COLO668 (cell line): ENCODE results near the gene BMAL1.

Source experiments
- DNase-seq: peaks from one replicate; lab custom pipeline; 2025; ENCODE audit not compliant: unreplicated experiment; lab: John Stamatoyannopoulos, UW

The BMAL1 gene

DNA sequence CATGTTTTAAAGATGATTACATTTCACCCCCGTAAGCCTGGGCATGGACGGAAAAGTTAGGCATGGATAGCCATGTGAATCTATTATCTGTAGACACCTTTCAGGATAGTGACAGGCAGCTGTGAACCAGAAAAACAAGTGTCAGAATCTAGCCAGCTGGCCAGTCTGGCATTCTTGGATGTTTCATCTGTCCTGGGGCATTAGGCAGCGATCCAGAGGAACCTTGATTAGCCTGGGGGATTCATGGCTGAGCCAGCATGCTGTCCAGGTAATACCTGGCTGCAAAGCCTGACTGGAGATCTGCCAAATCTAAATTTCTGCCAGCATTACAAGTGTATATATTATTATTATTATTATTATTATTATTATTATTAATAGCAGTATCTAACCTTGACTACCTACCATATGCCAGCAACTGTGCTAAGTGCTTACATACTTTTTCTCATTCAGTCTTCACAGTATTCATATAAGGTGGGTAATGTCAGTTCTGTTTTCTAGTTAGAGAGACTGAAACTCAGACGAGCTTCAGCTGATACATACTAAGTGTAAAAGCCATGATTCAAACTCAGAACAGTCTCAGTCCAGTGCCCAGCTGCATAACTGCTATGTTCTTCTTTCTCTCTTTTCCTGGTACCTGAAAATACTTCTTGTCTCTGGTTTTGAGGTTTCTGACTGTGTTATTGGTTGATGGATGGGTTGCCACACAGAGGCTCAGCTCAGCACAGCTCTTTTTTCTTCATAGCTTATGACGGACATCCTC lies 12.8 kb downstream of the BMAL1 start:
- DNase-seq = no peak

DNA sequence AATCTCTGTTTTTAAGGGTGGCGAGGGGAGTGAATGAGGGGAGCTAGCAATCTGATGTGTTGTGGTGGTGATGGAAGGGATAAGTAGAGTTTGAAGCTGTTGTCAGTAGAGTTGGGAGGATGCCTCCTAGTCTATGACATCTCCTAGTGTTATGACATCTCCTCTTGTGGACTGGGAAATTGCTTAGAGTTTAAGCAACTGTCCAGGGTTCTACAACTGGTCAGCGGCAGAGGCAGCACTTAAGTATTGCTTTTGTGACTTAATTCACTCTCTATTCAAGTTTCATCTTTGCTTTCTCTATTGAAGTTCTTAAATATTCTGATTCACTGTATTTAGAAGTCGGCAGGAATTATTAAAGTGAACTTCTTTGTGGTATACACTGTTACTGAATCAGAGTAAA lies 13.8 kb downstream of the BMAL1 start:
- no peak for DNase-seq

DNA sequence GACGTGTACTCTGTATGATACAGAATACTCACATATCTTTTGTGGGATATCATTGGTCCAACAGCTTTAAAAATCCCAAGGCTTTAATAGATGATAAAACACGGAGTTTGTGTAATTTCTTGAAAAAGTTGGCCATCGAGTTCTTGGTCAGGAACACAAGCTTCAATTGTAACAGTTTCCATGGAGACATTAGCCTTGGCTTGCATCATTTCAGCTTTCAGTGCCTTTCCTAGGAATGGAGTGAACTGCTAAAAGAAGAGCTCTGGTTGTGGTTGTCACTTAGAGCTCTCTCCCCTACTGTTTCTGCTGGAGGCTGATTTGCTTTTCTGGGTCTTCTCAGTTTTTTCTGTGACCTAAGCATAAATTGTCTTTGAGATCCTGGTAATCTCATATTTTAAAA lies 14.2 kb downstream of the BMAL1 start:
- DNase-seq = no peak

DNA sequence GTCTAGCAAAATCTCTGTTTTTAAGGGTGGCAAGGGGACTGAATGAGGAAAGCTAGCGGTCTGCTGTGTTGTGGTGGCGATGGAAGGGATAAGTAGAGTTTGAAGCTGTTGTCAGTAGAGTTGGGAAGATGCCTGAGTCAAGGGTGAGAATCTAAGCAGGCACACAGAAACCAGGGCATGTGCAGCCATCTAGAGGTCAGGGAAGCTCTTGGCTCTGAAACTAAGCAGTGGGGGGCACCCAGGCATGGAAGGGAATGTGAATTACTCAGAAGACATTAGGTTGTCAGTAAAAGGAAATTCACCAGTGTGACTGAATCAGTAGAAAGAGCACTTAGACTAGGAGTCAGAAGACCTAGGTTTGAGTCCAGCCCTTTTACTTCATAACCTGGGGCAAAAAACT lies 15.4 kb downstream of the BMAL1 start:
- no peak for DNase-seq

DNA sequence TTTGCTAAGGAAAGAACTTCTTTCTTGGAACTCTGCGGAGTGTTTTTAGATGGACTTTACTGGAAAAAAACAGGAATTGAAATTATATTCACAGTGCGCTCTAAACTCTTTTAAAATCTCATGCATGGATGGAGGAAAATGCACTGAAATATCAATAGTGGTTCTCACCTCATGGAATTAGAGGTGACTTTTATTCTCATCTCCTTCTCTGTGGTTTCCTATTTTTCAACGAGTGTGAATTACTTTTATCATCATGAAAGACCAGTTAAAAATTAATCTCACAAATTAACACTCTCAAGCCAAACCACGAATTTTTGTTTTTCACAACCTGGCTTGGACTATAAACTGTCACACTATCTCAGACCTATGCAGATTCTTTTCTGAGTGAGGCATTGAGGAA lies 16.6 kb downstream of the BMAL1 start:
- no peak for DNase-seq

DNA sequence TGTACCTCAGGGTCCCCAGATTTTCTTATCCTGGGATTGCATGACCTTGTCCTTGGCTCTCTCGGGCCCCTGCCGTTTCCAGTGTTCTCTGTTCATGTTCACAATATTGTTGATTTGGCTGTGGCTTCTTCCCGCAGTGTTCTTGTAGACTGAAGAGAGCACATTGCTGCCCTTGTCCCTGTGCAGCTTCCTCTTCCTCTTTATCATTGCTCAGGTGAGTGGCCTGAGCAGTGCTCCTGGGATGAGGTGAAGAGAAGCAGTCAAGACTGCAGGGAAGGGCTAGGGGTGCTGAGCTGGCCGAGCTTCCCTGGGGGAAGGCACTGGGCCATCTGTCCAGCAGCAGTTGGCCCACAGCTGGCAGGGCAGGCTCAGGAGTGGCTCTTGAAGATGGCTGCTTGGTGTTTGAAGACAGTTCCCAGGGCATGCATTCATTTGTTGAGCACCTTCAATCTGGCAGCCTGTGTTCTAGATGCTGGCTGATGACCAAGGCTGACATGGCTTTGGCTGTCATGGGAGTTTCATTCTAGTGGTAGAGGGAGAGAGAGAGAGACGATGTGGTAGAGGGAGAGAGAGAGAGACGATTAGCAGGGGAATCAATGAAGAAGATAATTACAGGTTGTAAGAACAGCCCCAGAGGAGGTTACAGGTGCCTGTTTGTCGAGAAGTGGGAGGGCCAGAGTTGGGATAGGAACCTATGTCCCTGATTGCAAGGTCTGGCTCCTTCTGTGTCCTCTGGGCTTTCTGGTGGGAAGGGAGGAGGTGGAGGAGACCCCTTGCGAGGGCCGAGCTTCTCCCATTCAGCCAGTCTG lies 17.4 kb downstream of the BMAL1 start:
- no peak for DNase-seq

DNA sequence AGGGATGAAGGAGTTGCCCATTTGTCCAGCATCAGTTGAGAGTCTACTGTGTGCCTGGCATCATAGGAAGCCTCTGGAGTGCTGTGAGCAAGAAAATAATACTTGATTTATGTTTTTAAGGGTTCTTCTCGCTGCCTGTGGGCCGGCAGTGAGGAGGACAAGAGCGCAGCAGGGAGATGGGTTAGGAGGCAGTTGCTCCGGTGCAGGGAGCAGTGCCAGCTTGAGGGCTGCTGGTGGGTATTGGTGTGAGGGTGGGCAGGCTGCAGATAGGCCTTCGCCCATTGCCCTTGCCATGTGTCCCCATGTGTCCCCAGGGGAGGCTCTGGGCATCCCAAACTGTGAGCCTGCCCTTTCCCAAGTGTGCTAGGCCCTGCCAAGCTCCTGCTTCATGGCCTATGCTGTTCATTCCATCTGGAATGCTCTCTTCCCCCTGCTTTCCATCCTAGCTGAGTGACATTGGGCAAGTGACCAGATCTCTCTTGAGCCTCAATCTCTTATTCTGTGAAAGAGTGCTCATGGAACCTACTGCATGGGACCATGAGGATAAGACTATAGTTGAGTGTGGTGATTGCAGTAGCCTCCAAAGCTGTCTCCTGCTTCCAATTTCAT lies 19.8 kb downstream of the BMAL1 start:
- DNase-seq = no peak

DNA sequence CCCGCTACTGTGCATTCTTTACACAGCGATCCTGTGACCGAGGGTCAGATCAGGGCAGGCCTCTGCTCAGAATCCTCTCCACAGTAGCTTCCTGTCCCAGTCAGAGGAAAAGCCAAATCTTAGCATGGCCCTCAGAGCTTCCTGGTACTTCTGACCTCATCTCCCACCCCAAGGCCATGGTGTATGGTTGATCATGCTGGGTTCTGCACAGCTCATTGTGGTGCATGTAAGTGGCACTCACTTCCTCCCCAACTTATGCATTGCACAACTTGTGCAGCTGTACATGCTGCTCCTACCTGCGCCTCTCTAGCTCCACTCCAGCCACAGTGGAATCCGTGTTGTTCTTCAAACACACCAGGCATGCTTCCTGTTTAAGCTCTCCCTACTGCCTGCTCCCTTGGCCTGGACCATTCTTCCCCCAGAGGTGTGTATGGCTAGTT lies 20.3 kb downstream of the BMAL1 start:
- DNase-seq = peak; percentile 35

DNA sequence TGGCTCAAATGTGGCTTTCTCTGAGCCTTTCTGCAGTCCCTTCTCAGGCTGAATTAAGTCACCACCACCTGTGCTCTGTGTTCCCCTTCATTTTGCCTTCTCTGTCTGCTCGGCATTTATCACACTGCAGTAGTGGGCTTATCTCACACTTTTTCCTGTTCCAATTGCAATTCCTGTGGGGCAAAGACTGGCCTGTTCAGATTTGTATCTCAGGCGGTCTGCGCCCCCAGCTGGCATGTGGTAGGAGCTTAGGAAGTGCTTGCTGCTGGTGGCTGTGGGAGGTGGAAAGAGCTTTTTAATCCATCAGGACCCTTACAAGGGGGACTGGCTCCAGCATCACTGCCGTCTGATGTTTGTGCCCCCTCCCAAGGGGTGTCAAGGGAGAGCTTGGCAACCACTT lies 21.2 kb downstream of the BMAL1 start:
- no peak for DNase-seq

DNA sequence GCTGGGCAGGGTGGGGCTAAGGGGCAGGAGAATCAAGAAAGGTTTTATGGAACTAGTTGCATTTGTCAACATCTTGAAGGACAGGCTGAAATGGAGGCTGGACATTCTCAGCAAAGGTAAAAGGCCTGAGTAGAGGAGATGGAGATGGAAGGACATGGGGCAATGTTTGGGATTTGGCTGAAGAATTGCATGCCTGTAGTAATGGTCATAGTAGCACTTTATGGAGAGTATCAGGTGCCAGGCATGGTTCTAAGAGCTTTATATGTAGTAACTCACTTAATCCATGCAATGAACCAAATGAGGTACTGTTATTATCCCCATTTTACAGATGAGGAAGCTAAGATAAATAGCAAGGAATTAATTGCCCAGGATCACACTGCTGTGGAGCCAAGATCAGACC lies 23.9 kb downstream of the BMAL1 start:
- no peak for DNase-seq

DNA sequence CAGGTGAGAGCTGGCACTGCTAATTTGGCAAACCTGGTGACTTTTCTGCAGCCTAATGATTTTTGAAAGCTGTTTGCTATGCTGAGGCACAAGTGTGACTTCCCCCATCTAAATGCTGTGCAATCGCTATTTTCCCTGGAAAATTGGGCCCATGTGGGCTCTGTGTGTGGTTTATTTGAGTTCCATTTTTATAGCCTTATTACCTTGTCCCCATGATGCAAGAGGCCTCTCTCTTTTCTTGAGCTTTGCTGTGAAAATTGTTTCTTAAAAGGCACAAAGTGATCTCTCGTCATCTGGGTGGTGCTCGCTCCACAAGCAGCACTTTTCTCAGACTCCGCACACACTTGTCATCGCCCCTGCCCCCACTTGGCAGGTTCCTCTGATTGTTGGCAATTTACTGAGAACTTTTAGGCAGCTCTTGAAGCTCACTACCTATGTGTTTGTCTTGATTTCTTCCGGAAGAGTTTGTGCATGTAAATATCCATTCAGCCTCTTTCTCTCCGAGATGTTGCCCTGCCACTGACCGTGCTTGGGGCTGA lies 24.9 kb downstream of the BMAL1 start:
- no peak for DNase-seq

DNA sequence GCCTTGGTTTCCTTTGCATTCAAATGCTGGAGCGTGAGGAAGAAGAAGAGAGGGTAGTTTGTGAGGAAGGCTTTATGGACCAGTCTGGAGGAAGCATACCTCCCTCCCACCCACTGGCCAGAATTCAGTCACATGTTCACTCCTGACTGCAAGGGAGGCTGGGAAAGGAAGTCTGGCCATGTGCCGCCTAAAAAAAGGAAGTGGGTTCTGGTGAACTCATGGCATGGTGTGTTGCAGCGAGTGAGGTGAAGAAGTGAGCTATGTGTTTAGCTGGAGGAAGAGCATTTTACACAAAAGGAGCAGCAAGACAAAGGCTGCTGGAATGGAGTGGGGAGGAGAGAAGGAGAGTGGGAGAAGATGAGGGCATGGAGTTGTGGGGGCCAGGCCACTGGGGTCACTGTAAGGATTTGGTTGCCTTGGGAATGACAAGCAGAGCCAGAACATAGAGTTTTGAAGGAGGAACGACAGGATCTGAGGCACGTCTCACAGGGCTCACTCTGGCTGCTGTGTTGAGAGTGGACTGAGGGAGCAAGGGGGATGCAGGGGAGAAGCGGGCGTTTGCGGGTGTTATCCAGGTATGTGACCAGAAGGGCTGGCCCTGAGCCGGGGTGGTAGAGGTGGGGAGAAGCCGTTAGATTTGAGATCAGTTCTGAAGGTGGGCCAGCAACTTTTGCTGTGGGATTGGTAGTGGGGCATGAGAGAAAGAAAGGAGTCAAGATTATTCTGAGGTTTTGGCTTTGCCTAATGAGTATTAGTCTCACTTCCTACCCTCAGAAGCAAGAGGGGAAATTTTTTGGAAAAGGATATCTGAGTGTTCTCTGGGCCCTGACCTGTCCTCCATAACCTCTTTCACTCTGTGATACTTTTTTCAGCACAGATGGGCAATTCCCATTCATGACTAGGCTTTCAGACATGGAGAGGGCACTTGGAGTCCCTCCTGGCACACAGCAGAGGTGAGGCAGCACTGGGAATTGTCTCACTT lies 26.4 kb downstream of the BMAL1 start:
- no peak for DNase-seq

DNA sequence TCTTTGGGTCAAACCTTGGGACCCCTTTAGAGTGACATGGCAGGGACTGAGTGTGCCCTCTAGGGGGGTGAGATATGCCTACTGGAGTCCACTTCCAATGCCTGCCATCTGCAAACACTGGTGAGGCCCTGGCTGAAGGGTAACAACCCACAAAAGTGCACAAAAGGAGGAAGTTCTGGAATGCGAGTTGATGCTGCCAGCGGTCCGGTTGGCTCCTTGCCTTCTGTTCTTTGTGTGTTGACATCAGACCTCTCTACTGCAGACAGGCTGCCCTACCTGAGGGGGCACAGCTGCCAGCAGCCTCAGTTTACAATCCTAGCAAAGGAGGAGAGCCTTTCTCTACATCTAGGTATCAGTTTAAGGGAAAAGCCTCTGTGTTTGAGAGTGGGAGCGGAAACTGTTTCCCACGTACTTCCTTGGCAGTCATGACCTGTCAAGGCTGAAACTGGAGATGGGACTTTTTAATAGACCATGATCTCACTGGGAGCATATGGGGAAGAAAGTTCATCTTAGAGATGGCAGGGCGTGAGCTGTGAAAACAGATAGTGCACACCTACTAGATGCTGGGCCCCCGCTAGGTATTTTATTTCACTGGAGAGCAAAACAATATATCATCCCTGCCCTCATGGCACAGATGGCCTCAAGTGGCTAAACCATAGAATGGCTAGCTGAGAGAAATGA lies 27.2 kb downstream of the BMAL1 start:
- no peak for DNase-seq

DNA sequence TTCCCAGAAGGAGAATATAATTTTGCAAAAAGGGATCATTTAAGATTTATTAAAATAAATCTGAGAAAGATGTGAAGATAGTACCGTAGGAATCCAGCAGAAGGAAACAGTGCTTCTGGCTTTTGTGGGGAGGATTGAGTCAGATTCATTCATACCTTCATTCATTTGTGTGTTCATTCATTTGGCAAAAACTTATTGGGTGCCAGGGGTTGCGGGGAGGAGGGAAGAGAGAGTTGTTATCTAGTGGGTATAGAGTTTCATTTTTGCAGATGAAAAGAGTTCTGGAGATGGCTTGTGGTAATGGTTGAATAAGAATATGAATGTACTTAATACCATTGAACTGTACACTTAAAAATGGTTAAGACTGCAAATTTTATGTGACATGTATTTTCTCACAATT lies 31.1 kb downstream of the BMAL1 start:
- DNase-seq = no peak

DNA sequence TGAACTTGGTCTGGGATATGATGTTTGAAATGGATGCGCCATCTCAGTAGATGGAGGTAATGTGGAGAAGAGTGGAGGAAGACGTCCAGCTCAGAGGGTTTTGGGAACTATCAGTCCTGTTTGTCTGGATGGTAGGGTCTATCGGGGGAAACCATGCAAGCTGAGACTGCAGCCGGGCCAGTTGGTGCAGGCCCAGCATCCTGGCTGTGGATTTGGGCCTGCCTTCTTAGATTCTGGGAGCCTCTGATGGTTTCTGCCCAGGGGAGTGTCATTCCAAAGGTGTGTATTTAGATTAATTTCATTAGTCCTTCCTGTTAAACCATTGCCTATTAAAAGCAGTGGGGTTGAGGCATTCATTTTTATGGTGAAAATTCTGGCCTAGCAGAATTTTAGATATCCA lies 31.6 kb downstream of the BMAL1 start:
- DNase-seq = no peak

DNA sequence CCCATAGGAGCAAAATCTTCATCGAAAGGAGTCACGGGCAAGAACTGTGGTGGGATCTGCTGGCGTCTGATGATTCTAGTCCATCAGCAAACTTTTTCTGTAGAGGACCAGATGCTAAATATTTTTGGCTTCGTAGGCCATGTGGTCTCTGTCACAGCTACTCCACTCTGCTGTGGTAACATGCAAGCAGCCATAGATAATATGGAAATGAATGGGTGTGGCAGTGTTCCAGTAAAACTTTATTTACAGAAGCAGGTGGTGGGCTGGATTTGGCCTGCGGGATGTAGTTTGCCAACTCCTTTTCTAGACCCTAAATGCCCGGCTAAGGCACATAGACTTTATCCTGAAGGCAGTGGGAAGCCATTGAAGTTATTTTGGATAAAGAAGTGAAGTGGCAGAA lies 32.9 kb downstream of the BMAL1 start:
- no peak for DNase-seq

DNA sequence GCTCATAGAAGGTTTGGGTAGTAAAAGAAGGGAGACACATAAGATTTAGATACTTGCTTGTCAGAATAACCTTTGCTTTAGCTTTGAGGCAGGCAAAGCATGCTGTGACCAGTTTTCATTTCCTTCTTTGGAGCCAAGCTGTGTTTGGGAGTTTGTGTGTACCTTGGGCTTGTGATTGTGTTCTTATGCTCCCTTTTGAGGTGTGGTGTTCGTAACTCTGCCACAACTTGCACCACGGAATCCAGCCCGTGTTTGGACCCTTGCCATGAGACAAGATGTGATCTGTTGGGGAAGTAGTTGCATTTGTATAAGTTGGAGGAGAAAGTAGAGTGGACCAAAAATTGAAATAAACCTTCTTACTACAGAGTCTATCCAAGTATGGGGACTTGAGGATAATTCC lies 34.0 kb downstream of the BMAL1 start:
- DNase-seq = no peak

DNA sequence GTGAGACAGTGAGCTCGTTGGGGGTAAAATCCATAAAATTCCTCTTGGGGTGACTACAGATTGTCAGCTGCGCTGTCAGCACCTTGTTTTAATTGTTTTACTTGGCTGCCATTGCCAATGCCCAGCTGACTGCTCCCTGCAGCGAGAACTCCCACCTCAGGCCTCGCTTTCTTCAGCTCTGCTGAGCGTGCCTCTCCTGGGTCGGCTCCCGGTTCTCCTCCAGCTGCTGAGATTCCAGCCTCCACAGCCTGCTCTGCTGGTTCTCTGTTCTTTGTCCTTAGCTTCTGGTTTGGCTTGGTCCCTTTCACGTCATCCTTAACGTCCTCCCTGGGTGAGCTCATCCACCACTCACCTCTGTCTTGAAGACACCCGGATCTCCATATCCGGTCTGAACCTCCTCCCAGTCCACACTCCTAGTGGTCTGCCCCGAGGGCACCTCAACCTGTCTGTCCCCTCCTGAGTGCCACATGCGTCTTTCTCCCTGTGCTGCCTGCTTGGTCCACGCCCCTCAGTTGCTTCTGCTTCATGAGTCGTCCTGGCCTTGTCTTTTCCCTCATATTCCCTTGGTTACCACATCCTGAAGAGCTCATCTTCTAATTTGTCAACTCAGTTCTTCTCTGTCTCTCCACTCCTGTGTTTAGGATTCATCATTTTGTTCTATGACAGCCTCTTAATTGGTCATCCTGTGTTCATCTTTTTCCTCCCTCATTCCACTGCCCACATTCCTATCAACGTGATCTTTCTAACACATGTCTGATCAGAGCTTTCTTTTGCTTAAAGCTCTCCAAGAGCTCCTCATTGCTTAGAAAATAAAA lies 35.6 kb downstream of the BMAL1 start:
- DNase-seq = no peak

DNA sequence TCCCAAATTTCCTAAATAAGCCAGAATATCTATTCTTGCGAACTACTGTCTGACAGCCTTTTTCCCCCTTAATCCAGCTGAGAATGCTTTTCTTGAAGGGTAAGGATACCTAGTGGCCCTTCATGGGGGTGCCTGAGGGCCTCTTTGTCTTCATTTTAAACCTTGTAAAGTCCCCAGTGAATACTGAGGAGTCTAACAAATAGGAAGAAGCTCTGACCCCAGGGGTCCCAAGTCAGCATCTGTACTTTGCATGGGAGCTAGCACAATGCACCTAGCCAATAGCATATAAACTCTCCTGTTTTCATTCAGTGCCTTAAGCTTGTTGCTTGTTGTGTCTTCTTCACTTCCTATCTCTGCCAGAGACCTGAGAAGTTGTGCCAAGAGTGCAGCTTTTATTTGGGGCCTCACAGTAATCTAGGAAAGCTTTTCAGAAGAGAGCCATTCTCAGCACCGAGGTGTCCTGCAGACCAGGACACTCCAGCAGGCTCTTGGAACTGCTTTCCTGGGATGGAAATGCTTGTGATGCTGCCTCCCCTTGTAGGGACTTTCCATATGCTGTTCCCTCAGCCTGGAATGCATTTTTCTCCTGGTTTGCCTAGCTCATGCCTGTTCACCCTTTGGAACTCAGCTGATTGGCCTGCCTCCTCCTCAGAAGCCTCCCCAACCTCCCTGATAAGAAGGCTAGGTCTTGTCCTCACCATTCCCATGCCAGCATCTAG lies 37.2 kb downstream of the BMAL1 start:
- no peak for DNase-seq
